Neural cell (in vitro differentiated cells): Measurements from ENCODE around the gene SOX5. TPM values are rescaled to one million over a fixed set of nuclear protein-coding genes. Genes with fewer than 3 reads are reported as not detected.

ENCODE experiments used
- H2AFZ ChIP-seq: fragments of 200-600, 300-800 bp; sonication (generic), shearing (Covaris generic); 2 replicates; pipeline ENCODE4 v1.6.0; 2014; ENCODE audit warnings: low read depth, mild to moderate bottlenecking, antibody characterized with exemption, low read length, moderate library complexity
- H3F3A ChIP-seq: fragments of 200-600 bp; shearing (Covaris generic); 2 replicates; pipeline ENCODE4 v1.6.1; 2016; ENCODE audit warnings: mild to moderate bottlenecking, moderate library complexity, mixed read lengths, antibody characterized with exemption, low read length; ENCODE audit not compliant: insufficient read depth, poor library complexity, severe bottlenecking
- H3K27ac ChIP-seq: fragments of 200-600, 300-800 bp; sonication (generic), shearing (Covaris generic); 2 replicates; pipeline ENCODE4 v1.5.1; 2014; ENCODE audit warnings: mild to moderate bottlenecking, low read length, moderate library complexity
- H3K27me3 ChIP-seq: fragments of 300-800, 200-600 bp; sonication (generic), shearing (Covaris generic); 2 replicates; pipeline ENCODE4 v1.6.0; 2014; ENCODE audit warnings: mild to moderate bottlenecking, low read depth, low read length, moderate library complexity; ENCODE audit not compliant: insufficient read depth
- H3K36me3 ChIP-seq: fragments of 300-800, 200-600 bp; sonication (generic), shearing (Covaris generic); 2 replicates; pipeline ENCODE4 v1.5.1; 2014; ENCODE audit warnings: mild to moderate bottlenecking, antibody characterized with exemption, low read length, moderate library complexity; ENCODE audit not compliant: insufficient read depth
- H3K4me2 ChIP-seq: fragments of 300-800, 200-600 bp; sonication (generic), shearing (Covaris generic); 2 replicates; pipeline ENCODE4 v1.6.0; 2014; ENCODE audit warnings: mild to moderate bottlenecking, low read length
- H3K4me3 ChIP-seq: fragments of 300-800, 200-600 bp; sonication (generic), shearing (Covaris generic); 2 replicates; pipeline ENCODE4 v1.5.1; 2014; ENCODE audit warnings: mild to moderate bottlenecking, low read length, moderate library complexity
- H3K79me2 ChIP-seq: fragments of 200-600 bp; shearing (Covaris generic); replicated peaks from 2 replicates; pipeline ENCODE4 v1.6.0; 2014; ENCODE audit warnings: mild to moderate bottlenecking, low read length, moderate library complexity; ENCODE audit not compliant: insufficient read depth
- H3K9ac ChIP-seq: fragments of 300-800, 200-600 bp; sonication (generic), shearing (Covaris generic); 2 replicates; pipeline ENCODE4 v1.6.1; 2016; ENCODE audit warnings: mild to moderate bottlenecking, low read length, mixed read lengths
- H3K9me2 ChIP-seq: fragments of 200-600 bp; shearing (Covaris generic); 2 replicates; pipeline ENCODE4 v1.6.1; 2016; ENCODE audit warnings: mild to moderate bottlenecking, low read length, mixed read lengths; ENCODE audit not compliant: insufficient read depth
- H3K9me3 ChIP-seq: fragments of 200-600, 300-800 bp; sonication (generic), shearing (Covaris generic); 2 replicates; pipeline ENCODE4 v1.6.1; 2016; ENCODE audit warnings: mild to moderate bottlenecking, mixed run types, low read length, moderate library complexity, mixed read lengths
- H4K20me1 ChIP-seq: fragments of 200-600 bp; shearing (Covaris generic); 2 replicates; pipeline ENCODE4 v1.6.1; 2016; ENCODE audit warnings: mild to moderate bottlenecking, mixed run types; ENCODE audit not compliant: insufficient read depth
- EP300 ChIP-seq: fragments of 450-650 bp; conservative IDR thresholded peaks from 2 replicates; pipeline ENCODE4 v1.6.1; 2014; ENCODE audit warnings: antibody characterized with exemption, mild to moderate bottlenecking, moderate library complexity; ENCODE audit not compliant: poor library complexity, severe bottlenecking
- EZH2 ChIP-seq: fragments of 200-600, 300-800 bp; shearing (Covaris generic), sonication (generic); IDR thresholded peaks from 2 replicates; pipeline ENCODE4 v1.6.1; 2014; ENCODE audit warnings: antibody characterized with exemption, low read length, borderline replicate concordance, mild to moderate bottlenecking; ENCODE audit not compliant: insufficient read depth, poor library complexity, severe bottlenecking
- MXI1 ChIP-seq: fragments of 450-650 bp; conservative IDR thresholded peaks from 2 replicates; pipeline ENCODE4 v1.6.1; 2014; ENCODE audit warnings: antibody characterized with exemption, mild to moderate bottlenecking; ENCODE audit not compliant: poor library complexity, severe bottlenecking
- POLR2AphosphoS5 ChIP-seq: IDR thresholded peaks from 2 replicates; pipeline ENCODE4 v1.6.1; 2012
- RAD21 ChIP-seq: fragments of 450-650 bp; conservative IDR thresholded peaks from 2 replicates; pipeline ENCODE4 v1.6.1; 2014; ENCODE audit warnings: antibody characterized with exemption, mild to moderate bottlenecking, moderate library complexity
- SMC3 ChIP-seq: fragments of 450-650 bp; conservative IDR thresholded peaks from 2 replicates; pipeline ENCODE4 v1.6.1; 2014; ENCODE audit warnings: antibody characterized with exemption, mild to moderate bottlenecking, moderate library complexity; ENCODE audit not compliant: poor library complexity
- TAF1 ChIP-seq: IDR thresholded peaks from 2 replicates; pipeline ENCODE4 v1.6.1; 2012; ENCODE audit warnings: low read depth
- polyA plus RNA-seq: library from polyadenylated mRNA; depleted of rRNA; stranded (reverse); fragments of >200 nt; gene quantifications from 2 replicates; pipeline ENCODE4 v1.2.3, GENCODE V29; 2014
- TF ChIP-seq, protein P1 (sequence below): fragments of 450-650 bp; IDR thresholded peaks from 2 replicates; pipeline ENCODE4 v1.5.1; 2014; ENCODE audit warnings: antibody characterized with exemption, mild to moderate bottlenecking, moderate library complexity; ENCODE audit not compliant: poor library complexity, severe bottlenecking
- TF ChIP-seq, protein P2 (sequence below): IDR thresholded peaks from 2 replicates; pipeline ENCODE4 v1.6.1; 2012; ENCODE audit warnings: borderline replicate concordance

Gene SOX5
- polyA plus RNA-seq, 1 donor from 2014 or later = 1.8 TPM

DNA sequence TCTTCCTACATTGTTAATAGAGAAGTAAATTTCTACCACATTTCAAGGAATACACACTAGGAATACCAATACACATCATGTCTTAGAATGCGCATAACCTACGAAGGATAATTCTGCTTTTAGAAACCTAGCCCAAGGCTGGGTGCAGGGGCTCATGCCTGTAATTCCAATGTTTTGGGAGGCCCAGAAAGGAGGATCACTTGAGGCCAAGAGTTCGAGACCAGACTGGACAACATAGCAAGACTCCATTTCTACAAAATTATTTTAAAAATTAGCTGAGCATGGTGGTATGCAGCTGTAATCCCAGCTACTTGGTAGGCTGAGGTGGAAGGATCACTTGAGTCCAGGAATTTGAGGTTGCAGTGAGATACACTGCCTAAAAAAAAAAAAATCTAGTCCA lies 206.9 kb downstream of the SOX5 start:
- H4K20me1 ChIP-seq = no peaks in the 10 kb centered on the region
- no peak overlapping the region for H2AFZ ChIP-seq
- TF ChIP-seq MXI1 (no peak), TAF1 (no peak), SMC3 (no peak), RAD21 (no peak), POLR2AphosphoS5 (no peak), EP300 (no peak), EZH2 (no peak)
- TF ChIP-seq, protein P1, sequence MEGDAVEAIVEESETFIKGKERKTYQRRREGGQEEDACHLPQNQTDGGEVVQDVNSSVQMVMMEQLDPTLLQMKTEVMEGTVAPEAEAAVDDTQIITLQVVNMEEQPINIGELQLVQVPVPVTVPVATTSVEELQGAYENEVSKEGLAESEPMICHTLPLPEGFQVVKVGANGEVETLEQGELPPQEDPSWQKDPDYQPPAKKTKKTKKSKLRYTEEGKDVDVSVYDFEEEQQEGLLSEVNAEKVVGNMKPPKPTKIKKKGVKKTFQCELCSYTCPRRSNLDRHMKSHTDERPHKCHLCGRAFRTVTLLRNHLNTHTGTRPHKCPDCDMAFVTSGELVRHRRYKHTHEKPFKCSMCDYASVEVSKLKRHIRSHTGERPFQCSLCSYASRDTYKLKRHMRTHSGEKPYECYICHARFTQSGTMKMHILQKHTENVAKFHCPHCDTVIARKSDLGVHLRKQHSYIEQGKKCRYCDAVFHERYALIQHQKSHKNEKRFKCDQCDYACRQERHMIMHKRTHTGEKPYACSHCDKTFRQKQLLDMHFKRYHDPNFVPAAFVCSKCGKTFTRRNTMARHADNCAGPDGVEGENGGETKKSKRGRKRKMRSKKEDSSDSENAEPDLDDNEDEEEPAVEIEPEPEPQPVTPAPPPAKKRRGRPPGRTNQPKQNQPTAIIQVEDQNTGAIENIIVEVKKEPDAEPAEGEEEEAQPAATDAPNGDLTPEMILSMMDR = no peak
- TF ChIP-seq, protein P2, sequence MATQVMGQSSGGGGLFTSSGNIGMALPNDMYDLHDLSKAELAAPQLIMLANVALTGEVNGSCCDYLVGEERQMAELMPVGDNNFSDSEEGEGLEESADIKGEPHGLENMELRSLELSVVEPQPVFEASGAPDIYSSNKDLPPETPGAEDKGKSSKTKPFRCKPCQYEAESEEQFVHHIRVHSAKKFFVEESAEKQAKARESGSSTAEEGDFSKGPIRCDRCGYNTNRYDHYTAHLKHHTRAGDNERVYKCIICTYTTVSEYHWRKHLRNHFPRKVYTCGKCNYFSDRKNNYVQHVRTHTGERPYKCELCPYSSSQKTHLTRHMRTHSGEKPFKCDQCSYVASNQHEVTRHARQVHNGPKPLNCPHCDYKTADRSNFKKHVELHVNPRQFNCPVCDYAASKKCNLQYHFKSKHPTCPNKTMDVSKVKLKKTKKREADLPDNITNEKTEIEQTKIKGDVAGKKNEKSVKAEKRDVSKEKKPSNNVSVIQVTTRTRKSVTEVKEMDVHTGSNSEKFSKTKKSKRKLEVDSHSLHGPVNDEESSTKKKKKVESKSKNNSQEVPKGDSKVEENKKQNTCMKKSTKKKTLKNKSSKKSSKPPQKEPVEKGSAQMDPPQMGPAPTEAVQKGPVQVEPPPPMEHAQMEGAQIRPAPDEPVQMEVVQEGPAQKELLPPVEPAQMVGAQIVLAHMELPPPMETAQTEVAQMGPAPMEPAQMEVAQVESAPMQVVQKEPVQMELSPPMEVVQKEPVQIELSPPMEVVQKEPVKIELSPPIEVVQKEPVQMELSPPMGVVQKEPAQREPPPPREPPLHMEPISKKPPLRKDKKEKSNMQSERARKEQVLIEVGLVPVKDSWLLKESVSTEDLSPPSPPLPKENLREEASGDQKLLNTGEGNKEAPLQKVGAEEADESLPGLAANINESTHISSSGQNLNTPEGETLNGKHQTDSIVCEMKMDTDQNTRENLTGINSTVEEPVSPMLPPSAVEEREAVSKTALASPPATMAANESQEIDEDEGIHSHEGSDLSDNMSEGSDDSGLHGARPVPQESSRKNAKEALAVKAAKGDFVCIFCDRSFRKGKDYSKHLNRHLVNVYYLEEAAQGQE = no peak
- no peak overlapping the region for H3K9ac ChIP-seq
- no peaks in the 10 kb centered on the region for H3K9me2 ChIP-seq
- H3K27me3 ChIP-seq = no peaks in the 10 kb centered on the region
- no peaks in the 10 kb centered on the region for H3K36me3 ChIP-seq
- no peak overlapping the region for H3K4me2 ChIP-seq
- H3K4me3 ChIP-seq = no peak overlapping the region
- H3K79me2 ChIP-seq = no peaks in the 10 kb centered on the region
- no peaks in the 10 kb centered on the region for H3F3A ChIP-seq
- no peaks in the 10 kb centered on the region for H3K9me3 ChIP-seq
- no peak overlapping the region for H3K27ac ChIP-seq

DNA sequence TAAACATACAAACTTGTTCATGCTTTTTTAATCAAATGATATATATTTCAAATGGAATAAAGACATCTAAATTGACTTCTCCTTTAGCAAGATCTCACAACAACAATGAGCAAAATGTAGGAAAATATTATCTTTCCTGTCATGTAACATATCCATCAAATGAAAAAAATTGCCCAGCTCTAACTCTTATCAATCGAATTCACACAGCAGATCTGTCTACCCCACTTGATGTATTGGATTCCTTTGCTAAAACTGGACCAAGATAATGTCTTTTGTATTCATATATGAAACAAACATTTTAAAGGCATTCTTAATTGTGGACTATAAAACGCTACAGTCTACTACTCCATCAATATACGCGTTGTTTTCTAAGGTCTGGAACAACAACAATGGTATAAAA lies 218.0 kb downstream of the SOX5 start:
- Histone ChIP-seq H4K20me1 (no peaks in the 10 kb centered on the region), H2AFZ (no peak overlapping the region), H3F3A (no peaks in the 10 kb centered on the region), H3K79me2 (no peaks in the 10 kb centered on the region), H3K4me3 (no peak overlapping the region), H3K9me2 (no peaks in the 10 kb centered on the region), H3K9ac (no peak overlapping the region), H3K27me3 (peaks cover 4% of the 10 kb centered on the region), H3K36me3 (no peaks in the 10 kb centered on the region), H3K27ac (no peak overlapping the region), H3K4me2 (no peak overlapping the region), H3K9me3 (no peaks in the 10 kb centered on the region)
- no peak for TF ChIP-seq SMC3
- no peak for TF ChIP-seq MXI1
- TF ChIP-seq EP300 = no peak

DNA sequence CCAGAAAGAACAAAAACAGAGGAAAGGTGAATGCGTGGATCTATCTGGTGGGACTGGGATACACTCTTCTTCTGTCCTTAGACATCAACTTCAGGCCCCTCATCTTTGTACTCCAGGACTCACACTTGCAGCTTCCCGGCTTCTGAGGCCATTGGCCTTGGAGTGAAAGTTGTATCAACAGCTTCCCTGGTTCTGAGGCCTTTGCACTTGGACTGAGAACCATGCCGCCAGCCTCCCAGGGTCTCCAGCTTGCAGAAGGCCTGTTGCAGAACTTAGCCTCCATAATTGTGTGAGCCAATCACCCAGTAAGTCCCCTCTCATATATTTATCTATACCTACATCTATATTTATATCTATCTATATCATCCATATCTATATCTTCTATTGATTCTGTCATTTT lies 218.4 kb downstream of the SOX5 start:
- TF ChIP-seq MXI1 = no peak
- TF ChIP-seq SMC3 = no peak
- TF ChIP-seq, protein P1 = no peak
- no peak for TF ChIP-seq RAD21
- TF ChIP-seq EP300 = no peak
- no peaks in the 10 kb centered on the region for H4K20me1 ChIP-seq
- no peak overlapping the region for H3K4me2 ChIP-seq
- H3K79me2 ChIP-seq = no peaks in the 10 kb centered on the region
- H3K9me2 ChIP-seq = no peaks in the 10 kb centered on the region
- no peak overlapping the region for H3K4me3 ChIP-seq
- no peaks in the 10 kb centered on the region for H3K9me3 ChIP-seq
- no peaks in the 10 kb centered on the region for H3F3A ChIP-seq
- H3K36me3 ChIP-seq = no peaks in the 10 kb centered on the region
- H3K27ac ChIP-seq = no peak overlapping the region
- H2AFZ ChIP-seq = no peak overlapping the region
- H3K27me3 ChIP-seq = peaks cover 4% of the 10 kb centered on the region
- no peak overlapping the region for H3K9ac ChIP-seq
